Activated CD4-positive, alpha-beta T cell treated with anti-CD3 and anti-CD28 coated beads, Interleukin-2, amount 10 ng/mL, durations not matched to agents 7 days and 5 days (primary cell): ENCODE measurements around the gene CARD10. TPM values are rescaled to one million over a fixed set of nuclear protein-coding genes. Genes with fewer than 3 reads are reported as not detected.

Experiments
- CTCF ChIA-PET: fragments of 350-600 bp; sonication (Branson Sonifier 250); formaldehyde crosslinking; loops from one replicate; lab custom pipeline; 2021; ENCODE audit warnings: antibody characterized with exemption; lab: Charles Lee
- POLR2A ChIA-PET: fragments of 350-600 bp; sonication (Branson Sonifier 250); formaldehyde crosslinking; loops from one replicate; lab custom pipeline; 2021; ENCODE audit warnings: antibody characterized with exemption; lab: Charles Lee
- DNase-seq: peaks from one replicate; pipeline ENCODE4 v3.0.0-alpha.2; 2020
- H3K27ac Mint-ChIP-seq: one replicate; pipeline ENCODE4 v1.8.0; 2021; ENCODE audit warnings: mild to moderate bottlenecking, moderate library complexity, mixed read lengths
- H3K27me3 Mint-ChIP-seq: one replicate; pipeline ENCODE4 v1.8.0; 2021; ENCODE audit warnings: mixed read lengths
- H3K36me3 Mint-ChIP-seq: one replicate; pipeline ENCODE4 v1.8.0; 2021; ENCODE audit warnings: low read depth, mixed read lengths
- H3K4me1 Mint-ChIP-seq: one replicate; pipeline ENCODE4 v1.8.0; 2021; ENCODE audit warnings: mixed read lengths
- H3K4me3 Mint-ChIP-seq: one replicate; pipeline ENCODE4 v1.8.0; 2021; ENCODE audit warnings: mild to moderate bottlenecking, moderate library complexity, mixed read lengths
- H3K9me3 Mint-ChIP-seq: one replicate; pipeline ENCODE4 v1.8.0; 2021; ENCODE audit warnings: mixed read lengths
- total RNA-seq, 2 experiments: library from RNA; stranded (reverse); gene quantifications; one replicate each; pipeline ENCODE4 v1.2.3, GENCODE V29; 2021

CARD10 gene
- total RNA-seq, 2 experiments from 2014 or later, result not detected

- CTCF ChIA-PET, result interaction anchor here (1.3 to 3.7 kb wide), 4 partner anchors 10 to 70 kb away, joined by 4 to 14 read pairs (median 4); partner anchors contain the start of gene MFNG
- Mint-ChIP-seq H3K9me3 (no peaks in the 10 kb centered on the region), H3K4me1 (peaks cover 23% of the 10 kb centered on the region), H3K4me3 (no peak overlapping the region), H3K27ac (no peak overlapping the region), H3K36me3 (no peaks in the 10 kb centered on the region), H3K27me3 (peaks cover 12% of the 10 kb centered on the region)
- POLR2A ChIA-PET, result no interaction called here
- no peak for DNase-seq
Measured at GRCh38 chr22:37497062-37497599, 22.1 kb downstream of the CARD10 start.

GRCh38 chr22:37496651-37497050, 22.6 kb downstream of the CARD10 start:
- Mint-ChIP-seq H3K27ac (no peak overlapping the region), H3K9me3 (no peaks in the 10 kb centered on the region), H3K4me3 (no peak overlapping the region), H3K27me3 (peaks cover 10% of the 10 kb centered on the region), H3K36me3 (no peaks in the 10 kb centered on the region), H3K4me1 (peaks cover 19% of the 10 kb centered on the region)
- ChIA-PET POLR2A (no interaction called here), CTCF (interaction anchor here (1.0 to 3.7 kb wide), 4 partner anchors 10 to 70 kb away, joined by 3 to 14 read pairs (median 4); partner anchors contain the start of gene MFNG)
- no peak for DNase-seq

GRCh38 chr22:37493979-37494378, 25.2 kb downstream of the CARD10 start:
- no peaks in the 10 kb centered on the region for H3K9me3 Mint-ChIP-seq
- H3K4me3 Mint-ChIP-seq, result no peak overlapping the region
- CTCF ChIA-PET, result interaction anchor here (0.9 to 1.6 kb wide), 4 partner anchors 8 to 177 kb away, joined by 3 to 4 read pairs (median 3); no protein-coding TSS in a partner anchor
- POLR2A ChIA-PET, result no interaction called here
- no peak for DNase-seq
- no peaks in the 10 kb centered on the region for H3K36me3 Mint-ChIP-seq
- H3K27ac Mint-ChIP-seq, result no peak overlapping the region
- peaks cover under 1% of the 10 kb centered on the region for H3K27me3 Mint-ChIP-seq
- peaks cover 27% of the 10 kb centered on the region for H3K4me1 Mint-ChIP-seq

DNA sequence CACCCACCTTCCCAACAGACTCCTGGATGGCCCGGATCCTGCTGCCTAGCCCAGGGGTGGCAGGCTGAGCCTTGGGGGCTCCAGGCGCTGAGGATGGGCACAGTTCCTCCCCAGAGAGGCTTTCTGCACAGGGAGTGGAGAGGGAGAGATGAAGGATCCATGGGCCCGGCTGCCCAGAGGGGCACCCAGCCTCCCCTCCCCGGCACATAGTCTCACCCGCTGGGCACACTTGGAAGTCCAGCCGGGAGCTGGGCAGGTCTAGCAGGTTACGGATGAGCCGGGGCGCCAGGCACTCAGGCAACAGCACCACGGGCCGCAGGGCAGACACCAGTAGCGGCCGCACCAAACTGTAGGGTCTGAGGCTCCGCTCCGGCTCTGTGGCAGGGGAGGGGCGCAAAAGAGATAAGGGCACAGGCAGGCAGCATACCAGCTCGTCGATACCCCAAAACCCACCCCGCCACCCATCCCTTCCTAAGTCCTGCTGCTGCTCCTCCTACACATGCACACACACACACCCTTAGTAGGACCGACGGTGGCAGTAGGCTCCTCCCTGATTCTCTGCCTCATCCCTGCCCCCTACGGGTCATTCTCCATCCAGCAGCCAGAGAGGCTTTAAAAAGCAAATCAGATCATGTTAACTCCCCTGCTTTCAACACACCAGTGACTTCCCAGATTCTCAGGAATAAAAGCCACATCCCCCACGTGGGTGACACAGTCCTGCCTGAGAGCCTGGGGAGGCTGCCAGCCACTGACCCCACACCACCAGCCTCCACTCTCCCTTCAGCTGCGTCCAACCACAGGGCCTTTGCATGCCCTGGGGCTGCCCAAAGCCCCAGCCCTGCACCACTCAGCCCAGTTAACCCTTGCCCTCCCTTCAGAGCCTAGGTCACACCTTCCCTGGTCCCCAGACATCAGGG, 26.5 kb downstream of the CARD10 start:
- Mint-ChIP-seq H3K36me3 (no peaks in the 10 kb centered on the region), H3K27ac (no peak overlapping the region), H3K9me3 (no peaks in the 10 kb centered on the region), H3K27me3 (no peaks in the 10 kb centered on the region), H3K4me1 (peaks cover 36% of the 10 kb centered on the region), H3K4me3 (no peak overlapping the region)
- ChIA-PET CTCF (interaction anchor here (1.0 to 1.6 kb wide), 4 partner anchors 9 to 176 kb away, joined by 3 to 4 read pairs (median 4); no protein-coding TSS in a partner anchor), POLR2A (no interaction called here)
- peak; percentile 66 for DNase-seq

DNA sequence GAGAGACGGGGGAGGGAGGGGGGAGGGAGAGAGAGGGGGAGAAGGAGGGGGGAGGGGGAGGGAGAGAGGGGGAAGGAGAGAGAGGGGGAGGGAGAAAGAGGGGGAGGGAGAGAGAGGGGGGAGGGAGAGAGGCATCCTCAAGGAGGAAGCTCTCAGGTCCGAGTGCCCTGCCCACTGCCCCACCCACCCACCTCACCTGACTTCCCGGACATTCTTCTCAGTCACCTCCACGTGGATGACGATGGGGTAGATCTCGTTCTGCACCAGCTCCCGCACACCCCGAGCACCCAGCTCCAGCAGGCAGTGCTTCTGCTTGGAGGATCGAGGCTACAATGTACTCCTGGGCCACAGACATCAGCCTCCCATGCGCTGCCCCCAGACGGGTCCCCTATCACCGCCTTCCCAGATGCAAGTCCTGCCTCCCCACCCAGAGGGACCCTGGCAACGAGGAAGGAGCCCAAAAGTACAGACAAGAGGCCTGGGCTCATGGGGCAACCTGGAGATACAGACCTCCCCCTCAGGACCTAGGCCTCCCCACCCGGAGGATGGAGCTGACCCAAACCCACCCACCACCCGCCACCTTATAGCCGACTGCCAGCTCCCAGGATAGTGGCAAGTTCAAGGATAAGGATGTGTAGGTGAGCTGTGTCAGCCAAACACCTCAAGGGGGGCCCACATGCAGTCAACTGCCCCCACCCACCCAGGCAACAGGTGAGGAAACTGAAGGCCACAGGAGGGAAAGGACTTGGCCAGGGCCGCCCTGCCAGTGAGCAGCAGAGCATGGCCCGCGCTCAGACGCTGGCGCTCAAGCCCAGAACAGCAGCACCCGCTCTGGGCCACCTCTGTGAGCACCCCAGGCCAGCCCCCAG, 27.4 kb downstream of the CARD10 start:
- H3K36me3 Mint-ChIP-seq, result no peaks in the 10 kb centered on the region
- H3K27ac Mint-ChIP-seq, result peak overlapping the region; percentile 80
- POLR2A ChIA-PET, result no interaction called here
- H3K9me3 Mint-ChIP-seq, result no peaks in the 10 kb centered on the region
- peaks cover 45% of the 10 kb centered on the region for H3K4me1 Mint-ChIP-seq
- H3K27me3 Mint-ChIP-seq, result no peaks in the 10 kb centered on the region
- DNase-seq, result no peak
- CTCF ChIA-PET, result interaction anchor here (0.6 to 1.3 kb wide), 4 partner anchors 15 to 175 kb away, joined by 3 to 4 read pairs (median 3); no protein-coding TSS in a partner anchor
- no peak overlapping the region for H3K4me3 Mint-ChIP-seq

- no peaks in the 10 kb centered on the region for H3K9me3 Mint-ChIP-seq
- POLR2A ChIA-PET, result no interaction called here
- H3K4me1 Mint-ChIP-seq, result peaks cover 51% of the 10 kb centered on the region
- H3K36me3 Mint-ChIP-seq, result no peaks in the 10 kb centered on the region
- no peak overlapping the region for H3K27ac Mint-ChIP-seq
- CTCF ChIA-PET, result interaction anchor here (1.0 to 1.4 kb wide), 3 partner anchors 16 to 48 kb away, joined by 3 to 4 read pairs (median 4); no protein-coding TSS in a partner anchor
- no peak for DNase-seq
- H3K27me3 Mint-ChIP-seq, result no peaks in the 10 kb centered on the region
- H3K4me3 Mint-ChIP-seq, result no peak overlapping the region
Measured at GRCh38 chr22:37491106-37491505, 28.1 kb downstream of the CARD10 start.

DNA sequence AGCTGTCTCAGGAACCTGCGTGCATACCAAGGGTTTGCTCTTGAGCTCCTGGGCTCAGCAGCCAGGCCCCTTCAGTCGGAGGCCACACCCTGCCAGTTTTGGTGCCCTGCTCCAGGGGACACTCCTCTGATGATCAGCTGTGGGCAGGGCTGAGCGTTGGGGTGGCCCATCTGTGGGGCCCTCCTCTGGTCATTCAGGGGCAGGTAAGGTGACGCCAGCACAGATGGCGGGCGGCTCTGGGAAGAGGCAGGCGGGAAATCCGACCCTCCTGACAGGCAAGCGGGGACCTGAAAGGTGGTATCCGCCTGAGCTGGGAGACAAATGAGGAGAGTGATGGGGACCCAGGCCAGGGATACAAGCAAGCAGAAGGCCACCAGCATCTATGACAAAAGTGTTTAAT, 29.2 kb downstream of the CARD10 start:
- Mint-ChIP-seq H3K9me3 (no peaks in the 10 kb centered on the region), H3K4me1 (peaks cover 51% of the 10 kb centered on the region), H3K4me3 (no peak overlapping the region), H3K27ac (no peak overlapping the region), H3K27me3 (no peaks in the 10 kb centered on the region), H3K36me3 (peaks cover 2% of the 10 kb centered on the region)
- POLR2A ChIA-PET, result no interaction called here
- CTCF ChIA-PET, result interaction anchor here (0.6 to 1.6 kb wide), 4 partner anchors 8 to 1032 kb away, joined by 3 to 9 read pairs (median 4); no protein-coding TSS in a partner anchor
- DNase-seq, result no peak

DNA sequence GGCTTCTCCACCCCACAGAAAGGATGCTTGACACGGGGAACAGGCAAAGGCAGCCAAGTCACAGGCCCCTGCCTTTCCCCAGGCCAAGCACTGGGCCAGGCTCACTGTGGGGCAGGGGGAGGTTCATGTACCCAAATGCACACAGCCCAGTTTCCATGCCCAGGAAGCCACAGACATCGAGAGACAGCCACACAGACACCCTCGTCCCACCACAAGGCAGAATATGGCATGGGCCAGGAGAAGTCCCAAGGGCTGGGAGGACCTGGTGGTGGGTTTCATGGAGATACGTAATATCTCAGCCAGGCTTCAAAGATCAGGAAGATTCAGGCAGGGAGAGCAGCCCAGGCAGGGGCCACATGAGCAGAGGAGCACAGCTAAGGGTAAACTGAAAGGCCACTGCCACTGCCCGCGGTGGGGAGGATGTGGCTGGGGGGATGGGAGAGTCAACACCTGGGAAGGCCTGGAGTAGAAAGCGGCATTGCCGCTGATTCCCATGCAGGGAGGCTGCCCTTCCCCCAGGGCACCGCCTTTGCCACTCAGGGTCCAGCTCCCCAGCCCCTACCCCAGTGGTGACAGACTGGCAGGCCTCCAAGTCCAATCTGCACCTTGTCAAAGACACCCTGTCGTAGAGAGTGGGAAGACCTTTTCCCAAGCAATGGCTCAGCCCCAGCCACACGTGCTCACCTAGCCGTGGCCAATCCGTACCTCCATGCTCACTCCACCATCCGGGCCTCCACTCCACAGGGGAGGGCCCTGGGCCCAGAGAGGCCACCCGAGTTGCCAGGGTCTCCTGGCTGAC, 30.7 kb downstream of the CARD10 start:
- ChIA-PET POLR2A (no interaction called here), CTCF (interaction anchor here (1.2 kb wide), 1 partner anchor 51 kb away, joined by 3 read pairs; no protein-coding TSS in a partner anchor)
- Mint-ChIP-seq H3K36me3 (peaks cover 13% of the 10 kb centered on the region), H3K27me3 (no peaks in the 10 kb centered on the region), H3K9me3 (no peaks in the 10 kb centered on the region), H3K27ac (no peak overlapping the region), H3K4me3 (no peak overlapping the region), H3K4me1 (peaks cover 51% of the 10 kb centered on the region)
- no peak for DNase-seq

GRCh38 chr22:37487571-37487970, 31.6 kb downstream of the CARD10 start:
- Mint-ChIP-seq H3K4me3 (peak overlapping the region; percentile 88), H3K27me3 (no peaks in the 10 kb centered on the region), H3K4me1 (peaks cover 52% of the 10 kb centered on the region), H3K27ac (peak overlapping the region; percentile 93), H3K9me3 (no peaks in the 10 kb centered on the region), H3K36me3 (peaks cover 23% of the 10 kb centered on the region)
- POLR2A ChIA-PET, result no interaction called here
- CTCF ChIA-PET, result interaction anchor here (1.2 to 2.6 kb wide), 2 partner anchors 52 to 80 kb away, joined by 3 to 8 read pairs; no protein-coding TSS in a partner anchor
- no peak for DNase-seq

GRCh38 chr22:37487129-37487528, 32.1 kb downstream of the CARD10 start:
- ChIA-PET POLR2A (no interaction called here), CTCF (interaction anchor here (1.1 to 2.6 kb wide), 3 partner anchors 11 to 81 kb away, joined by 4 to 14 read pairs (median 8); no protein-coding TSS in a partner anchor)
- H3K4me3 Mint-ChIP-seq, result peak overlapping the region; percentile 88
- peaks cover 27% of the 10 kb centered on the region for H3K36me3 Mint-ChIP-seq
- DNase-seq, result no peak
- no peaks in the 10 kb centered on the region for H3K9me3 Mint-ChIP-seq
- H3K27me3 Mint-ChIP-seq, result no peaks in the 10 kb centered on the region
- H3K27ac Mint-ChIP-seq, result peak overlapping the region; percentile 93
- peaks cover 57% of the 10 kb centered on the region for H3K4me1 Mint-ChIP-seq

DNA sequence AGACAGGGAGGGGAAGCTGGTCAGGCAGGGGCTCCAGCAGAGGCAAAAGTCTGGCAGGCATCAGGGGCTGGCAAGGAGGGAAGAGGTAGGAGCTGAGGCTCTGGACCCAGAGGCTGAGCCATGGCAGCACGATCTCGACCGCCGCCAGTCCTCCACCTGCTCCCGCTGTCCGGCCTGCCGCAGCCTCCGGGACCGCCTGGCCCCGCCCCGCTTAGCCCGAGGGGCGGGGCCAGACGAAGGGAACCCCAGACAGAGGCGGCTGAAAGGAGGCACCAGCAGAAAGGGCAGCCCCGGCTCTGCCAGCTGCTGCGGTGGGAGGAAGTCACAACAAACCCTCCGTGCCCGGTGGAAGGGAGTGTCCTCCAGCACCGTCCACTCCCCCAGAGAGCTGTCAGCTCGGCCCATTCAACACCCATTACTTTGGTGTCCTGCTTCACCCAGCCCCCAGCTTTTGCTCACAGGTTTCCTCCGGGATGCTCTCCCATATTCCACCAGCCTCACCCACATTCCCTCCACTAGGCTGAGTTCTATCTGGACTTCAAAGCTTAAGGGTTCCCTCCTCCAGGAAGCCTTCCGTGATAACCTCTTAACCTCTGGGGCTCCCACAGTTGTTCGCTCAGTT, 32.9 kb downstream of the CARD10 start, which contains the start of gene MFNG:
TSS of gene MFNG (minus strand) at position 161 of the 622 bp plus-strand sequence. CDS start 207 bp downstream, outside the sequence.
- peaks cover 33% of the 10 kb centered on the region for H3K36me3 Mint-ChIP-seq

More for the DNA sequence above, 32.9 kb downstream of the CARD10 start, which contains the start of gene MFNG:
- H3K27ac Mint-ChIP-seq, result peak within 1 kb of the TSS; percentile 93
- ChIA-PET POLR2A (no interaction called here), CTCF (interaction anchor here (1.1 to 2.6 kb wide), 4 partner anchors 12 to 81 kb away, joined by 3 to 14 read pairs (median 6); no protein-coding TSS in a partner anchor)
- peaks cover 61% of the 10 kb centered on the region for H3K4me1 Mint-ChIP-seq
- DNase-seq, result peak; percentile 79
- peak within 1 kb of the TSS; percentile 88 for H3K4me3 Mint-ChIP-seq
- H3K9me3 Mint-ChIP-seq, result no peaks in the 10 kb centered on the region
- H3K27me3 Mint-ChIP-seq, result no peaks in the 10 kb centered on the region
